ENCODE measurements around the gene AFF4.

DNA sequence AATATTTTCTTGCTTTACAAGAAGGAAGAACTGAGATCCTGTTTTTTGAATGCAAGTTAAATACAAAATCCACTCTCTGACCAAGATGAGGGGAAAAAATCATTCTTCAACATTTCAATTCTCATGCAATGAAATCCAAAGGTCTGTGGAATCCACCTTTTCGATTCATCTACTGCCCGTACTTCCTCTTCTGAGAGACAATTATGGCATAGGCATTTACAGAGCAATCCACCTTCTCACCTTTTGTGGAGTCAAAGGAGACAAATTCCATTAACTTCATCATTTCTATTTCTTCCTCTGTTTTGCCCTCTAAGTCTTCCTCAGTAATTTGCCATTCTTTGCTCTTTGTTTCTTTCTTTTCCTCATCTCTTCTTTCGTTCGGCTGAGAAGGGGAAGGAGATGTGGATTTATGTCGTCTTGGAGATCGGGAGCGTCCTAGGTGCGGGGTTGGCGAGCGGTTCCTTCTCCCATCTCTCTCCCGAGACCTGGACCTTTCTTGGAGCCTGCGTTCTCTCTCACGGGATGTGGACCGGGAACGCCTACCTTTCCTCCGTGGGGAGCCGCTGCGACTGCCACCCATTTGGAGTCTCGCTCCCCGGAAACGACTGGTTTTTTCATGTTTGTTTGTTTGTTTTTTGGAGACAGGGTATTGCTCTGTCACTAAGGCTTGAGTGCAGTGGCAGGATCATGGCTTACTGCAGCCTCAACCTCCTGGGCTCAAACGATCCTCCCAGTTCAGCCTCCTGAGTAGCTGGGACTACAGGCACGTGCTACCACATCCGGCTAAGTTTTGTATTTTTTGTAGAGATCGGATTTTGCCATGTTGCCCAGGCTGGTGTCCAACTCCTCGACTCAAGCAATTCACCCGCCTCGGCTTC lies 24.3 kb upstream of the AFF4 start:
- TF ChIP-seq, protein P1, sequence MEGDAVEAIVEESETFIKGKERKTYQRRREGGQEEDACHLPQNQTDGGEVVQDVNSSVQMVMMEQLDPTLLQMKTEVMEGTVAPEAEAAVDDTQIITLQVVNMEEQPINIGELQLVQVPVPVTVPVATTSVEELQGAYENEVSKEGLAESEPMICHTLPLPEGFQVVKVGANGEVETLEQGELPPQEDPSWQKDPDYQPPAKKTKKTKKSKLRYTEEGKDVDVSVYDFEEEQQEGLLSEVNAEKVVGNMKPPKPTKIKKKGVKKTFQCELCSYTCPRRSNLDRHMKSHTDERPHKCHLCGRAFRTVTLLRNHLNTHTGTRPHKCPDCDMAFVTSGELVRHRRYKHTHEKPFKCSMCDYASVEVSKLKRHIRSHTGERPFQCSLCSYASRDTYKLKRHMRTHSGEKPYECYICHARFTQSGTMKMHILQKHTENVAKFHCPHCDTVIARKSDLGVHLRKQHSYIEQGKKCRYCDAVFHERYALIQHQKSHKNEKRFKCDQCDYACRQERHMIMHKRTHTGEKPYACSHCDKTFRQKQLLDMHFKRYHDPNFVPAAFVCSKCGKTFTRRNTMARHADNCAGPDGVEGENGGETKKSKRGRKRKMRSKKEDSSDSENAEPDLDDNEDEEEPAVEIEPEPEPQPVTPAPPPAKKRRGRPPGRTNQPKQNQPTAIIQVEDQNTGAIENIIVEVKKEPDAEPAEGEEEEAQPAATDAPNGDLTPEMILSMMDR (IDR thresholded peaks at IDR 0.05) = no peak
- TF ChIP-seq EZH2 (IDR thresholded peaks at IDR 0.05; ENCODE audit: borderline replicate concordance, insufficient read depth, low read depth, low read length, poor library complexity, severe bottlenecking) = no peak

Data from B cell (primary cell).